H9 (cell line): Measurements from ENCODE around the gene MT1H. TPM values are rescaled to one million over a fixed set of nuclear protein-coding genes. Genes with fewer than 3 reads are reported as not detected.
A peak's percentile ranks its signal among the peaks of the same experiment; 100 is the strongest.

Experiments used
- DNase-seq: peaks from one replicate; pipeline ENCODE4 v3.0.0-alpha.2; 2017
- H2AFZ ChIP-seq: one replicate; pipeline ENCODE4 v1.6.1; 2013; ENCODE audit warnings: mild to moderate bottlenecking, low read length, control low read depth, moderate library complexity
- H2AK5ac ChIP-seq: 2 replicates; pipeline ENCODE4 v1.6.1; 2013; ENCODE audit warnings: low read length, control low read depth, mixed read lengths; ENCODE audit not compliant: insufficient read length
- H2BK120ac ChIP-seq: one replicate; pipeline ENCODE4 v1.6.1; 2013; ENCODE audit warnings: low read depth, mild to moderate bottlenecking, low read length, control low read depth, inconsistent platforms; ENCODE audit not compliant: poor library complexity, severe bottlenecking
- H2BK12ac ChIP-seq: 2 replicates; pipeline ENCODE4 v1.6.1; 2013; ENCODE audit warnings: low read length, control low read depth, mixed read lengths, low read depth; ENCODE audit not compliant: insufficient read length
- H2BK15ac ChIP-seq: 2 replicates; pipeline ENCODE4 v1.6.1; 2013; ENCODE audit warnings: low read depth, low read length, control low read depth
- H2BK20ac ChIP-seq: one replicate; pipeline ENCODE4 v1.6.1; 2013; ENCODE audit warnings: low read depth, mild to moderate bottlenecking, low read length, control low read depth, inconsistent platforms; ENCODE audit not compliant: poor library complexity, severe bottlenecking
- H2BK5ac ChIP-seq: 2 replicates; pipeline ENCODE4 v1.6.1; 2013; ENCODE audit warnings: low read length, control low read depth, mixed read lengths; ENCODE audit not compliant: insufficient read length
- H3K14ac ChIP-seq: 2 replicates; pipeline ENCODE4 v1.6.1; 2013; ENCODE audit warnings: low read length, control low read depth; ENCODE audit not compliant: insufficient read depth
- H3K18ac ChIP-seq: 2 replicates; pipeline ENCODE4 v1.6.1; 2013; ENCODE audit warnings: low read depth, mild to moderate bottlenecking, mixed read lengths, low read length, control low read depth; ENCODE audit not compliant: insufficient read length
- H3K23ac ChIP-seq: 2 replicates; pipeline ENCODE4 v1.6.1; 2013; ENCODE audit warnings: low read length, control low read depth, mixed read lengths, low read depth; ENCODE audit not compliant: insufficient read length
- H3K23me2 ChIP-seq: 2 replicates; pipeline ENCODE4 v1.6.1; 2013; ENCODE audit warnings: low read depth, mild to moderate bottlenecking, mixed read lengths, low read length, control low read depth; ENCODE audit not compliant: insufficient read length, poor library complexity, severe bottlenecking
- H3K27ac ChIP-seq: 2 replicates; pipeline ENCODE4 v1.5.1; 2013; ENCODE audit warnings: low read length, control low read depth, mixed read lengths, low read depth; ENCODE audit not compliant: insufficient read length
- H3K27me3 ChIP-seq: 2 replicates; pipeline ENCODE4 v1.6.1; 2013; ENCODE audit warnings: low read length, control low read depth, inconsistent platforms; ENCODE audit not compliant: insufficient read depth
- H3K4ac ChIP-seq: 2 replicates; pipeline ENCODE4 v1.6.1; 2013; ENCODE audit warnings: low read depth, mild to moderate bottlenecking, control low read depth, inconsistent platforms, low read length, moderate library complexity
- H3K4me1 ChIP-seq: 2 replicates; pipeline ENCODE4 v1.6.1; 2013; ENCODE audit warnings: low read length, control low read depth, inconsistent platforms; ENCODE audit not compliant: insufficient read depth
- H3K4me2 ChIP-seq: 2 replicates; pipeline ENCODE4 v1.6.1; 2013; ENCODE audit warnings: low read length, control low read depth, mixed read lengths; ENCODE audit not compliant: insufficient read length, insufficient read depth
- H3K56ac ChIP-seq: 2 replicates; pipeline ENCODE4 v1.6.1; 2013; ENCODE audit warnings: low read depth, mild to moderate bottlenecking, mixed read lengths, low read length, control low read depth; ENCODE audit not compliant: insufficient read length
- H3K79me1 ChIP-seq: 2 replicates; pipeline ENCODE4 v1.6.1; 2013; ENCODE audit warnings: low read depth, mild to moderate bottlenecking, moderate library complexity, low read length, control low read depth, inconsistent platforms; ENCODE audit not compliant: insufficient read depth, poor library complexity, severe bottlenecking
- H3K79me2 ChIP-seq: 2 replicates; pipeline ENCODE4 v1.6.1; 2013; ENCODE audit warnings: low read length, control low read depth, inconsistent platforms; ENCODE audit not compliant: insufficient read depth
- H3K9ac ChIP-seq: 2 replicates; pipeline ENCODE4 v1.6.1; 2013; ENCODE audit warnings: low read length, control low read depth, mixed read lengths; ENCODE audit not compliant: insufficient read length; ENCODE audit errors: extremely low read depth
- H3K9me3 ChIP-seq: one replicate; pipeline ENCODE4 v1.6.1; 2013; ENCODE audit warnings: low read depth, low read length, inconsistent platforms; ENCODE audit not compliant: control insufficient read depth
- H3T11ph ChIP-seq: one replicate; pipeline ENCODE4 v1.6.1; 2013; ENCODE audit warnings: mild to moderate bottlenecking, low read length, control low read depth, inconsistent platforms
- H4K20me1 ChIP-seq: one replicate; pipeline ENCODE4 v1.6.1; 2013; ENCODE audit not compliant: control insufficient read depth, insufficient read length, insufficient read depth
- H4K5ac ChIP-seq: 2 replicates; pipeline ENCODE4 v1.6.1; 2013; ENCODE audit warnings: low read depth, mild to moderate bottlenecking, mixed read lengths, low read length, control low read depth; ENCODE audit not compliant: insufficient read length
- H4K8ac ChIP-seq: replicated peaks from 2 replicates; pipeline ENCODE4 v1.6.1; 2013; ENCODE audit warnings: low read length, control low read depth, mixed read lengths, low read depth; ENCODE audit not compliant: insufficient read length
- H4K91ac ChIP-seq: 2 replicates; pipeline ENCODE4 v1.6.1; 2013; ENCODE audit warnings: low read depth, mild to moderate bottlenecking, moderate library complexity, mixed read lengths, low read length, control low read depth; ENCODE audit not compliant: insufficient read length
- H3K27ac Mint-ChIP-seq, 3 experiments: 2 replicates in 2 of 3; 3 replicates in 1 of 3; pipeline ENCODE4 v1.8.0; 2020 to 2021; ENCODE audit warnings: mixed read lengths in 3 of 3, mild to moderate bottlenecking in 1 of 3, moderate library complexity in 1 of 3
- H3K27me3 Mint-ChIP-seq: 2 replicates; pipeline ENCODE4 v1.8.0; 2021; ENCODE audit warnings: low read depth, mild to moderate bottlenecking, moderate library complexity, mixed read lengths
- H3K36me3 Mint-ChIP-seq, 3 experiments: 2 replicates in 2 of 3; 3 replicates in 1 of 3; pipeline ENCODE4 v1.8.0; 2020 to 2021; ENCODE audit warnings: low read depth in 3 of 3, mixed read lengths in 3 of 3; ENCODE audit not compliant: insufficient read depth in 1 of 3
- H3K4me1 Mint-ChIP-seq, 2 experiments: 2 replicates each; pipeline ENCODE4 v1.8.0; 2020; ENCODE audit warnings: mixed read lengths in 2 of 2
- H3K4me3 Mint-ChIP-seq, 2 experiments: 2 replicates in 1 of 2; 3 replicates in 1 of 2; pipeline ENCODE4 v1.8.0; 2020 to 2021; ENCODE audit warnings: mild to moderate bottlenecking in 2 of 2, mixed read lengths in 2 of 2, moderate library complexity in 1 of 2
- H3K9me3 Mint-ChIP-seq, 2 experiments: 2 replicates in 1 of 2; 3 replicates in 1 of 2; pipeline ENCODE4 v1.8.0; 2020; ENCODE audit warnings: mild to moderate bottlenecking in 2 of 2, mixed read lengths in 2 of 2, moderate library complexity in 1 of 2
- CTCF ChIP-seq: fragments of 200-600 bp; sonication (generic); conservative IDR thresholded peaks from 3 replicates; pipeline ENCODE4 v1.8.0; 2021; ENCODE audit warnings: antibody characterized with exemption, mild to moderate bottlenecking
- WGBS: extraction: QIAGEN DNeasy Blood & Tissue Kit; methylation state at CpG from one replicate; pipeline ENCODE4 v1.1.7; 2013; ENCODE audit warnings: missing lambda C conversion rate, low lambda C conversion rate, mixed read lengths; ENCODE audit not compliant: insufficient read length; ENCODE audit errors: extremely low coverage; 5-methylcytosine and 5-hydroxymethylcytosine counted together
- total RNA-seq: library from RNA; stranded (reverse); gene quantifications from 2 replicates; pipeline ENCODE4 v1.2.1, GENCODE V29; 2021

The MT1H gene
- total RNA-seq, 1 experiment from 2014 or later, result 12.5 TPM

GRCh38 chr16:56626685-56627084 is 42.9 kb upstream of the MT1H start:
- no peak overlapping the region for H4K5ac ChIP-seq
- H3K9me3 ChIP-seq, result peaks cover 6% of the 10 kb centered on the region
- no peak overlapping the region for H2AFZ ChIP-seq
- Mint-ChIP-seq H3K9me3 (peaks cover 3 to 15% of the 10 kb centered on the region in 2 experiments; a peak in 3 of 5 replicates), H3K4me3 (peak overlapping the region in 1 of 2 experiments; percentile 83; a peak in 1 of 5 replicates), H3K27me3 (peaks cover 94% of the 10 kb centered on the region), H3K36me3 (peaks cover 4 to 8% (median 5%) of the 10 kb centered on the region in 3 experiments; a peak in 6 of 7 replicates), H3K4me1 (peaks cover 34 to 40% of the 10 kb centered on the region in 2 experiments), H3K27ac (no peak overlapping the region)
- H3K27ac ChIP-seq, result no peak overlapping the region
- peaks cover 9% of the 10 kb centered on the region for H3K23me2 ChIP-seq
- H4K8ac ChIP-seq, result no peak overlapping the region
- H3K27me3 ChIP-seq, result peaks cover 65% of the 10 kb centered on the region
- H3K4me1 ChIP-seq, result no peaks in the 10 kb centered on the region; the same call in 1 of the 2 replicates
- no peaks in the 10 kb centered on the region for H3K79me1 ChIP-seq
- H2BK120ac ChIP-seq, result no peak overlapping the region
- H2BK12ac ChIP-seq, result no peak overlapping the region
- no peak overlapping the region for H3T11ph ChIP-seq
- H3K4me2 ChIP-seq, result no peak overlapping the region
- H2BK20ac ChIP-seq, result no peak overlapping the region
- WGBS, result no CpG with 5 or more reads among the region's 7 CpGs
- no peaks in the 10 kb centered on the region for H4K20me1 ChIP-seq
- no peak overlapping the region for H2BK5ac ChIP-seq
- no peak overlapping the region for H3K9ac ChIP-seq
- H2AK5ac ChIP-seq, result no peak overlapping the region
- H3K4ac ChIP-seq, result no peak overlapping the region
- no peak overlapping the region for H3K56ac ChIP-seq
- H4K91ac ChIP-seq, result no peak overlapping the region
- no peak overlapping the region for H3K23ac ChIP-seq
- no peak overlapping the region for H3K14ac ChIP-seq
- no peaks in the 10 kb centered on the region for H3K79me2 ChIP-seq
- TF ChIP-seq CTCF, result no peak
- no peak overlapping the region for H2BK15ac ChIP-seq
- no peak for DNase-seq
- H3K18ac ChIP-seq, result no peak overlapping the region
